HG03354 (cell line): ENCODE data around the gene SLC27A1.
"Not testable (repeated sequence)": the region's sequence is repeated elsewhere in the genome, so short reads cannot be mapped to it uniquely, and the experiment has no call there.

Experiments used
- ATAC-seq: cut with Tn5 transposase; IDR thresholded peaks from one replicate; pipeline ENCODE4 v1.9.1; 2021; ENCODE audit warnings: mild to moderate bottlenecking; ENCODE audit not compliant: unreplicated experiment, poor library complexity, severe bottlenecking

Gene SLC27A1

DNA sequence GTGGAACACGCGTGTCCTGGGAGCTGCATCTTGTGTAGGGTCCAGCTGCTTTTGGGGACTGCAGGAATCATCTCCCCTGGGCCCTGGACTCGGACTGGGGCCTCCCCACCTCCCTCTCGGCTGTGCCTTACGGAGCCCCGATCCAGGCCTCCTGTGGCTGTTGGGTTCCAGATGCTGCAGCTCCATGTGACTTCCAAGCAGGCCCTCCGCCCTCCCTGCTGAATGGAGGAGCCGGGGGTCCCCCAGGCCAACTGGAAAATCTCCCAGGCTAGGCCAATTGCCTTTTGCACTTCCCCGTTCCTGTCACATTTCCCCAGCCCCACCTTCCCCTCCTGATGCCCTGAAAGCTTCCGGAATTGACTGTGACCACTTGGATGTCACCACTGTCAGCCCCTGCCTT, 34.9 kb downstream of the SLC27A1 start:
- ATAC-seq = no peak

DNA sequence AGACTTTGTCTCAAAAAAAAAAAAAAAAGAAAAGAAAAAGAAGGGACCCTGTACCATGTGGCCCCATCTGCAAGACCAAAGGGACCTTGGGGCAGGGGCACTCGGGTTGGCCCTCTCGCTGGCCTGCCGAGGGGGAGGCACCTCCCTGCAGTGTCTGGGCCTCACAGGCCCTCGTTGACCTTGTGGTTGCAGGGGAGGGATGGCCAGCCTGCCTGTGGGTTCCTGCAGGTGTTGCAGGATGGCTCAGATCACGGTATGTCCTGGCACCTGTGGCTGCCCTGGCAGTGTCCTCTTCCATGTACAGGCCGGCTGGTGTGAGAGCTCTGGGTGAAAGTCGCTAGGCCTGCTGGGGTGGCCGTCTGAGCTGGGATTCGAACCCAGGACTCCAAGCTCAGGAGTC, 36.4 kb downstream of the SLC27A1 start:
- no peak for ATAC-seq

DNA sequence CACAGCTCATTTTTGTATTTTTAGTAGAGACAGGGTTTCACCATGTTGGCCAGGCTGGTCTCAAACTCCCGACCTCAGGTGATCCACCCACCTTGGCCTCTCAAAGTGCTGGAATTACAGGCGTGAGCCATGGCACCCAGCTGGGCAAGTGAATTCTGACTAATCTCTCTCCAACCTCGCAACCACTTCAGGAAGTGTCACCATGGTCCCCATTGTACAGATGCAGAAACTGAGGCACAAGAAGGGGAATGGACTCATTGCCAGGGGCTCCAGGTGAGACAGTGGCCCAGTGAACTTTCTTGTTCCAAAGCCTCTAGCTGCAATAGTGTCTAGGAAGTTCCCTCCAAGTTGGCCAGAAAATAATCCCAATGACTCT, 38.2 kb downstream of the SLC27A1 start:
- ATAC-seq = not testable (repeated sequence)

DNA sequence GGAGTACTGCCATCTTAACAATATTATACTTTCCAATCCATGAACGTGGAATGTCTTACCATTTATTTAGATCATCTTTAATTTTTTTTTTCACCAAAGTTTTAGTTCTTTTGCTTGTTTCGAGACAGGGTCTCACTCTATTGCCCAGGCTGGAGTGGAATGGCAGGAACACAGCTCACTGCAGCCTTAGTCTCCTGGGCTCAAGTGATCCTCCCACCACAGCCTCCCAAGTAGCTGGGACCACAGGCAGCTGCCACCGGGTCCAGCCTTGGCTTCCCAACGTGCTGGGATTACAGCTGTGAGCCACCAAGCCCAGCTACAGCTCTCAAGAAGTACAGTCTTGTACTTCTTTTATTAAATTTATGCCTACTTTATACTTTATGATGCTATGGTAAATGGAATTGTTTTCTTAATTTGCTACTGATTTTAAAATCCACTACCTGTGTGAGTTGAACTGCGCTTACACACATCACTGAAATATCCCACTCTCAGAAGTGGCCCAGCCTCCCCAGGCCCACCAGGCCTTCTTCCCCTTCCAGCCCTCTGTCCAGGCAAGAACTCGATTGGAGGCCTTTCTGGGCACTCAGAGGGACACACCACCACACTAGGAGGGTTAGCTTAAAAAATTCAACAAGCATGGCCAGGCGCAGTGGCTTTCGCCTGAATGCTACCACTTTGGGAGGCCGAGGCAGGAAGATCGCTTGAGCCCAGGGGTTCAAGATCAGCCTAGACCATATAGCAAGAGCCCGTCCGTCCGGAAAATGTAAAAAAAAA, 40.1 kb downstream of the SLC27A1 start:
- no peak for ATAC-seq

DNA sequence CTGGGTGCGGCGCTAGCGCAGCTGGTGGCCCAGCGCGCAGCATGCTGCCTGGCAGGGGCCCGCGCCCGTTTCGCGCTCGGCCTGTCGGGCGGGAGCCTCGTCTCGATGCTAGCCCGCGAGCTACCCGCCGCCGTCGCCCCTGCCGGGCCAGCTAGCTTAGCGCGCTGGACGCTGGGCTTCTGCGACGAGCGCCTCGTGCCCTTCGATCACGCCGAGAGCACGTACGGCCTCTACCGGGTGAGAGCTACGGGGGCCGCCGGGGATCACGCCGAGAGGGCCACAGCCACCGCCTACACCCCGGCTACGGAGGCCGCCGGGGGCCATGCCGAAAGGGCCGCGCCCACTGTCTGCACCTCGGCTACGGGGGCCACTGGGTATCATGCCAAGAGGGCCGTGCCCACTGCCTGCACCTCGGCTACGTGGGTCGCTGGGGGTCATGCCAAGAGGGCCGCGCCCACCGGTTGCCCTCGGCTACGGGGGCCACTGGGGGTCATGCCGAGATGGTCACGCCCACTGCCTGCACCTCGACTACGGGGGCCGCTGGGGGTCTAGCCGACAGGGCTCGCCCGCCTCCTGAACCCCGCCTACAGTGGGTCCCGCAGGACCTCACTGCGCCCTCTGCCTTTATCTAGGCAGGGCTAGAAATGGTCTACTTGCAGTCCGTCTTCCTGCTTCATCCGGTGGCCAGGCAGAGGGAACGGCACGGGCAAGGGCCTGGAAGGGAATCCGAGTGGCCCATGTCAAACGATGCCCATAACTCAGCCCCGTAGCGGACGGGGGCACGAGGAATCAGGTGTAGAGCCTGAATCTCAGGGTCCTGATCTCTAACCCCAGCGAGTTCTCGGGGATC, 41.6 kb downstream of the SLC27A1 start:
- ATAC-seq = peak; percentile 62

DNA sequence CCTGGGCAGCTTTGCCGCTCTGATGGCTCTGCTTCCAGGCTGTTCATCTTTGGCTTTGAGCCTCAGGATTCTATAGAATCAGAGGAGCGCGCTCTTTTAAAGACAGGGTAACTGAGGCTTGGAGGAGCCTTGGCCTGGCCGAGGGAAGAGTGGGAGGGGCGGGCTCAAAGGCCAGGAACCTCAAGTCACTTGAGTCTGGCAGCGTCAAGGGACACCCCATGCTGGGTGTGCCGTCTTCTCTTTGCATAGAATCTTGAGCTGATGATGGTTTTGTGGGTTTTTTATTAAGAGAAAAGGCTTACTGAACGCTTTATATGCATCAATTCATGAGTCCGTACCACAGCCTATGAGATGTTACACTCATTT, 42.2 kb downstream of the SLC27A1 start:
- ATAC-seq = no peak

DNA sequence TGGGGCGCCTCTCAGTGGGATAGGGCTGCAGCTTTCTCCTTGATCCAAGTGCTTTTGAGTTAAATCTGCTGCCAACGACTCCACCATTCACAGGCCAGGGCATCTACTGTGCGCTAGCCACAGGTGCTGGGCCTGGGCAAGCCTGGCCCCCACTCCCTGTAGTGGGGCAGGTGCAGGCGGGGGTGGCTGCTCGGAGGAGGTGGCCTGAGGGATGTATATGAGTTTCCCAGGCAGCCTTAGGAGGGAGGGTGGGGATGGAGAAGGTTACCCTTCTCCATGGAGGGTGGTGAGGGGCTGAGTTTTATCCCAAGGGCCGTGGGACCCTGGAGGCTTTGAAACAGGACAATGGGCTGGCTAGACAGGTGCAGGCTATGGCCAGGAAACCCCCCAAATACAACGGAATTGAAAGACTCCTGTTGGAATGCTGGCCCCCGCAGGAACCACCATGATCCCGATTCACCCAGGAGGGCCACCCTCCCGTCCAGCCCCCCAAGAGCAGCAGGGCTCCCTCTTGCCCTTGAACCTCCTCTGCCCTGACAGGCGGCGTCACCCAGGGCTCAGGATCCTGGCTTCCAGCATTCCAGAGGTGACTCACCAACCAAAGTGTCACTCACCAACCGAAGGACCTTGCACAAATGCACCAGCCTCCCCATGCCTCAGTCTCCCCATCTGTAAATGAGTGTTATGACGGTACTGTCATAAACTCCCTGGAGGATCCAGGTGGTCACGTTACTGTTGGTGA, 45.3 kb downstream of the SLC27A1 start:
- ATAC-seq = no peak

DNA sequence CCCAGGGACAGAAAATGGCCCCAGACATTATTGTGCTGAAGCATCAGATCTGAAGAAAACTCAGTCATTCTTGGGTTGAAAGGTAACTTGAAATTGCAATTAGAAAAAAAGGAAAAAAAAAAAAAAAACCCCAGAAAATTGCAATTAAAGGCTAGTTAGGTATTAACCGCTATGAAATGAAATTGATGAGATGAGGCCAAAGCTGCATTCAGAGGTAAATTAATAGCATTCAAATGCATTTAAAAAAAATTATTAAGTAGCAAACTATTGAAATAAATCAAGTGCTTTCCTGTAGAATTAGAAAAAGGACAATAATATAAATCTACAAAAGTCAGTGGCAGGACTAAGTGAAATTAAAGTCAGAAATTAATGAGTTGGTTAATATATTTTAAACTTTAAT, 47.6 kb downstream of the SLC27A1 start:
- ATAC-seq = no peak

DNA sequence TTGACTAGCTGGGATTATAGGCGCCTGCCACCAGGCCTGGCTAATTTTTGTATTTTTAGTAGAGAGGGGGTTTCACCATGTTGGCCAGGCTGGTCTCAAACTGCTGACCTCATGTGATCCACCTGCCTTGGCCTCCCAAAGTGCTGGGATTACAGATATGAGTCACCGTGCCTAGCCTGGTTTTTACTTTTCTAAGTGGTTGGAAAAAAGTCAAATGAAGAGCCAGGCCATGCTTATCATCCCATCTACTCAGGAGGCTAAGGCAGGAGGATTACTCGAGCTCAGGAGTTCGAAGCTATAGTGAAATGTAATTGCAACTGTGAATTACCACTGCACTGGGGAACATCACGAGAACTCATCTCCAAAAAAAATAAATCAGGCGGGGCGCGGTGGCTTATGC, 48.3 kb downstream of the SLC27A1 start:
- ATAC-seq = not testable (repeated sequence)

DNA sequence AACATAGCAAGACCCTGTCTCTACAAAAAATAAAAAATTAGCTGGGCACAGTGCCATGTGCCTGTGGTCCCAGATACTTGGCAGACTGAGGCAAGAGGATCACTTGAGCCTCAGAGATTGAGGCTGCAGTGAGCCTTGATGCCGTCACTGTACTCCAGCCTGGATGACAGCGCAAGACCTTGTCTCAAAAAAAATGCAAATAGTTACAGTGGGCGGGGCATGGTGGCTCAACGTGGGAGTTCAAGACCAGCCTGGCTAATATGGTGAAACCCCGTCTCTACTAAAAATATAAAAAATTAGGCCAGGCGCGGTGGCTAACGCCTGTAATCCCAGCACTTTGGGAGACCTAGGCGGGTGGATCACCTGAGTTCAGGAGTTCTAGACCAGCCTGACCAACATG, 49.6 kb downstream of the SLC27A1 start:
- no peak for ATAC-seq

DNA sequence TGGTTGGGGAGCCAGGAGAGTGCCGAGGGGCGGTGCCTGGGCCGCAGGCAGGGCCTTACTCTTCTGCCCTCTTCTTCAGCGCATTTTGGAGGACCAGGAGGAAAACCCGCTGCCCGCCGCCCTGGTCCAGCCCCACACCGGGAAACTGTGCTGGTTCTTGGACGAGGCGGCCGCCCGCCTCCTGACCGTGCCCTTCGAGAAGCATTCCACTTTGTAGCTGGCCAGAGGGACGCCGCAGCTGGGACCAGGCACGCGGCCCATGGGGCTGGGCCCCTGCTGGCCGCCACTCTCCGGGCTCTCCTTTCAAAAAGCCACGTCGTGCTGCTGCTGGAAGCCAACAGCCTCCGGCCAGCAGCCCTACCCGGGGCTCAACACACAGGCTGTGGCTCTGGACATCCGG, 50.5 kb downstream of the SLC27A1 start:
- no peak for ATAC-seq

DNA sequence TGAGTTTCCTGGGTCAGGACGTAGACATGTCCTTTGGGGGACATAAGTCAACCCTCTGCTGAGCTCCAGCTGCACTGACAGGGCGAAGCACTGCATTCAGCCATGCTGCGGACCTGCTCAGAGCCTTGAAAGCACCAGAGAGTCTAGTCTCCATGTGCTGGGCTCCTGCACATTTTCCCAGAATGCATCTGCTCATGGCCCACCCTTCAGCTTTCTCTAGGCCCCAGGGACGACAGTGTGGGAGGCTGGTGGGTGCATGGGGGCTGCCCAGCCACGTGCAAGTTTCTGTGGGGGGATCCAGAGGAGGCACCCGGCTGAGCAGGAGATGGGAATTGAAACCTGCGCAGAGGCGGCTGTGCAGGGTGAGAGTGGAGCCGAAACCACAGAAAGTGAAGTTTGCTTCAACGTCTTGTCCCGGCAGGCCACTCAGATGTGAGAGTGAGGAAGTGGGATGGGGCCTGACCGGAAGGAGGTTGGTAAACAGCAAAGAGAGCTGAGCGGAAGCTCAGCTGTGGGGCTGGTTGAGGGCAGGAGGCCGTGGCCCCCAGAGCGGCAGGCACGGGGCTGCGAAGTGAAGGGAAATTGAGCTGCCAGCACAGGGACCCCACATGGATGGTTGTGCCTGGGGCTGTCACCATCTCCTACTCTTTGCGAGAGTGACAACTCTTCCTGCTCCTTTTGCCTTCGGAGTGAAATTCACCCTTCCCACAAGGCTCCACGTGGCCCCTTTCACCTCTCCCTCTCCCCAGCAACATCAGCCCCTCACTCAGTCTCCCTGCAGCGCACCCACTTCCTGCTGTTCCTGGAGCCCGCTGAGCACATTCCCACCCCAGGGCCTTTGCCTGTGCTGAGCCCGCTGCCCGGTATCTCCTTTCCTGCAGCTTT, 52.9 kb downstream of the SLC27A1 start:
- peak; percentile 80 for ATAC-seq

DNA sequence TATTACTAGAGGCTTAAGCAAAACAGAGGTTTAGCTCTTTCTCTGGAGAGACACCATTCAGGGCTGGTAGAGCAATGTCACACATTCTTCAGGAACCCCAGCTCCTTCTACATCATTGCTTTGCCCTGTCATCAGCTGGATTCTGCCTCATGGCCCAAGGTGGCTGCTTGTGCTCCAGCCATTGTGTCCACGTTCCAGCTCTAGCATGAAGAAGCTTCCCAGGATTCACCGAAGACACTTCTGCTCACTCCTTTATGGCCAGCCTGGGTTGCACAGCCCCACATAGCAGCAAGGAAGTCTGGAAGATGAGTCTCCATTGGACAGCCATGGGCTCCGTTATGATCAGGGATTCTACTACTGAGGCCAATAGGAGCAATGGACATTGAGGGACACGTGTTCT, 54.3 kb downstream of the SLC27A1 start:
- no peak for ATAC-seq

DNA sequence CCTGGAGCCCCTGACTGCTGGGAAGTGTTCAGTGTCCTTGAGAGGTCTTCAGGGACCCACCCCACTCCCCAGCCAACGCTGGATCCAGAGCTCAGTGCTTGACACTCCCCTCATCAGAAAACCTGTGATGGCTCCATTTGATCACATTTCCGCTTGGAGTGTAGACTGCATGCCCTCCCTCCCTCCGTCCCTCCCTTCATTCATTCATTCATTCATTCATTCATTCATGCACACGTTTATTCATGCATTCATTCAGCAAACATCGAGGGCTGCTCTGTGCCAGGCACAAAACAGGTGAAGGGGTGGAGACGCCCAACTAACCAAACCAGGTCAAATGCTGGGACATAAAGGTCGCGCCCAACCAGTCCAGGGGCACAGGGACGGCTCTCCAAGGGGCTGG, 54.8 kb downstream of the SLC27A1 start:
- ATAC-seq = no peak

DNA sequence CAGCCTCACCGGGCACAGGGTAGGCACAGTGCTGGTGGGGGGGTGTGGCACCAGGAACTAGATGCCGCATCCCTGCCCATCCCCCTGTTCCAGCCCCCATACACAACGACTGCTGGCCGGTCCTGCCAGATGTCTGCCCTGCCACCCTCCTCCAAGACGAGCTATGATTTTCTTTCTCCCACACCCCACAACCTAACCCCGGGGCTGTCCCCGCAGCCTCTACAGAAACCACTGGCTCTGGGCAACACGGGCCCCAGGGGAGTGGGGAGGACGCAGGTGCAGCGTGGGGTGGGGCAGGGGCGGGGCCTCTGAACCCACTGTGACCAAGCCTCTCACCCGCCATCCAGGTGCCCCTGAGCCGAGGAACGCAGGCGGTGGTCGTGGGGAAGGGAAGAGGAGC, 56.6 kb downstream of the SLC27A1 start:
- ATAC-seq = no peak

DNA sequence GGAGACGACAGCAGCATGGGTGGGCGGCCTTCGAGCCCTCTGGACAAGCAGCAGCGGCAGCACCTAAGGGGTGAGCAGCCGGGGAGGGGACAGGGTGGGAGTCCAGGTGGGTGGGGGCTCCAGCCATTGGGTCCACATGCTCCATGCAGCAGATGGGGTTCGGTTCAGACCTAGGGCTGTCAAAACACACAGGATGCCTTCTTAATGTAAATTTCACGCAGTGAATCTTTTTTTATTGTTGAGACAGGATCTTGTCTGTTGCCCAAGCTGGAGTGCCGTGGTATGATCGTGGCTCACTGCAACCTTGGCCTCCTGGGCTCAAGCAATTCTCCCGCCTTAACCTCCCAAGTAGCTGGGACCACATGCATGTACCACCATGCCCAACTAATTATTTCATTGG, 57.0 kb downstream of the SLC27A1 start:
- no peak for ATAC-seq

DNA sequence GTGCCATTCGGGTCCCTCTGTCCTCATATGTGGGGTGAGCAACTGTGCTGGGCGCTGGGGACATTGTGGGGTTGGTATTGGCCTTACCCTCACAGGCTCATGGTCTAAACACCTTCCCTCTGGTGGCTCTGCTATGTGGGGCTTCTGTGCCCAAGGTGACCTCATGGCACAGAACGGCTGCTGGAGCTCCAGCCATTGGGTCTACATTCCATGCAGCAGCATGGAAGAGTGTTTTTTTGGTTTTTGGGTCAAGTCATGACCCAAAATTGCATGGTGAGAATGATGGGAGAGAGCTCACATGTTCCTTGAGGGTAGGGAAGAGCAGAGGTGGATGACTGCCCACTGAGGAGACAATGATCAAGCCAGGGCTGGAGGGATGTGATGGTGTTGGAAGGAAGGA, 58.3 kb downstream of the SLC27A1 start:
- ATAC-seq = no peak

DNA sequence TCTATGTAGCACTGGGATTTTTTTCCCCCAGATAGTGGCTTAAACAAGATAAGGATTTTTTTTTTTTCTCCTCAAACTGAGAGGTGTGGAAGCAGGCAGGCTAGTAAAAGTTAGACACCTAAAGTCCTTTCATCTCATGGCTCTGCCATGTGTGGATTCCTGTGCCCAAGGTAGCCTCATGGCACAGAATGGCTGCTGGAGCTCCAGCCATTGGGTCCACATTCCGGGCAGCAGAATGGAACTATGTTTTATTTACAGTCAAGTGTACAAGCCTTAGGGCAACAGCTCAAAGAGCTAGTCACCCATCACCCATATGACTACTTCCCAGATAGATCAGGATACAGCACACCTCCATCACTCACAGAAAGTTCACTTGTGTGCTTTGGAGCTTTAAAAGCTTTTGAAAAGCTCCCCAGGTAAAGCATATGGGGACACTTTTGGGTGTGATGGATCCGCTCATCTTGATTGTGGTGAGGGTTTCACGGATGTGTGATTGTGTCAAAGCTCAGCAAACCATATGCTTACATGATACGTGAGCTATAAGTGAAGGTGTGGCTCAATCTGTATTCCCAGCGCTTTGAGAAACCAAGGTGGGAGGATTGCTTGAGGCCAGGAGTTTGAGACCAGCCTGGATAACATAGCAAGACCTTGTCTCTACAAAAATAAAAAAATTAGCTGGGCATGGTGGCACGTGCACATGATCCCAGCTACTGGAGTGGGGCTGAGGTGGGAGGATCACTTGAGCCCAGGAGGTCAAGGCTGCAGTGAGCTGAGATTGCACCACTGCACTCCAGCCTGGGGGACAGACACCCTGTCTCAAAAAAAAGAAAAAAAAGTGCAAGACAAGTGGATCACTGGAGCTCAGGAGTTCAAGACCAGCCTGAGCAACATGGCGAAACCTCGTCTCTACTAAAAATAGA, 59.2 kb downstream of the SLC27A1 start:
- no peak for ATAC-seq

DNA sequence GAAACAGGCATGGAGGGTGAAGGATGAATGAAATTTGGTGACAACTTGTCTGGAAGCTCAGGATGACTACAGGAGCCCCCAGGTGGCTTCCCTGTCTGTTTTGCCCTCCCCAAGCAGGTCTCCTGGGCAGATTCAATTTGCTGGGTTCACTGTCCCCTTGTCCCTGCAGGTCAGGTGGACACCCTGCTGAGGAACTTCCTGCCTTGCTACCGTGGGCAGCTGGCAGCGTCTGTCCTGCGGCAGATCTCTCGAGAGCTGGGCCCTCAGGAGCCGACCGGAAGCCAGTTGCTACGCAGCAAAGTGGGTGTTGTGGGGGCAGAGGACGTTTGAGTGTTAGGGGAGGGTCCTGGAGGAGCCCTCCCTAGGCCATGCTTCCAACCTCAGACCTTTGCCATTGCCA, 60.3 kb downstream of the SLC27A1 start:
- no peak for ATAC-seq
